AG04450 (cell line): ENCODE results near the gene ERCC6. TPM values are rescaled to one million over a fixed set of nuclear protein-coding genes. Genes with fewer than 3 reads are reported as not detected.

Experiments used
- CTCF ChIA-PET: fragments of 300-600, 350-600 bp; formaldehyde crosslinking; extraction: SDS; loops from one replicate; lab custom pipeline; 2022; ENCODE audit warnings: antibody characterized with exemption, inconsistent platforms; lab: Charles Lee
- POLR2A ChIA-PET: fragments of 350-600 bp; formaldehyde crosslinking; extraction: SDS; loops from one replicate; lab custom pipeline; 2021; ENCODE audit warnings: antibody characterized with exemption, inconsistent platforms; lab: Yijun Ruan, JAX
- DNase-seq: peaks from one replicate; pipeline ENCODE4 v3.0.0-alpha.2; 2011; ENCODE audit warnings: low read depth, low spot score
- H3K27ac ChIP-seq: one replicate; pipeline ENCODE4 v1.5.1; 2012; ENCODE audit warnings: low read depth, low read length, control low read depth
- H3K27me3 ChIP-seq: one replicate; pipeline ENCODE4 v1.6.0; 2012; ENCODE audit warnings: low read length; ENCODE audit not compliant: control insufficient read depth, insufficient read depth
- H3K4me3 ChIP-seq: 2 replicates; pipeline ENCODE4 v1.5.1; 2011; ENCODE audit warnings: mild to moderate bottlenecking, low read depth, low read length, control low read depth
- H3K9me3 ChIP-seq: 2 replicates; pipeline ENCODE4 v1.5.1; 2012; ENCODE audit warnings: low read length; ENCODE audit not compliant: control insufficient read depth, insufficient read depth
- CTCF ChIP-seq: IDR thresholded peaks from 2 replicates; pipeline ENCODE4 v1.5.1; 2011; ENCODE audit warnings: low read depth, low read length, control low read depth, inconsistent platforms
- polyA minus RNA-seq: library from RNA; depleted of rRNA, polyadenylated mRNA; stranded (reverse); fragments of >200 nt; gene quantifications from 2 replicates; pipeline ENCODE4 v1.2.3, GENCODE V29; 2011; rRNA and poly(A)+ RNA removed
- polyA plus RNA-seq: library from polyadenylated mRNA; depleted of rRNA; stranded (reverse); fragments of >200 nt; gene quantifications from 2 replicates; pipeline ENCODE4 v1.2.3, GENCODE V29; 2011; rRNA removed

ERCC6 gene
- polyA plus RNA-seq (9.5 and 9.8 TPM in 2 replicates), polyA minus RNA-seq (28.2 and 44.2 TPM in 2 replicates)

GRCh38 chr10:49538381-49539319 lies at the start of gene ERCC6:
TSS of gene ERCC6 (minus strand) at chr10:49539121.
- H3K4me3 ChIP-seq: peak within 1 kb of the TSS; percentile 79
- peak within 1 kb of the TSS; percentile 78 for H3K27ac ChIP-seq
- H3K27me3 ChIP-seq: no peaks in the 10 kb centered on the region
- no peak for TF ChIP-seq CTCF
- CTCF ChIA-PET: interaction anchor here (0.5 to 2.5 kb wide), 14 partner anchors 10 to 883 kb away, joined by 3 to 16 read pairs (median 4); no protein-coding TSS in a partner anchor
- peak; percentile 95 for DNase-seq
- no peaks in the 10 kb centered on the region; the same call in 1 of the 2 replicates for H3K9me3 ChIP-seq
- POLR2A ChIA-PET: interaction anchor here (0.6 to 2.0 kb wide), 8 partner anchors 10 to 614 kb away, joined by 3 to 10 read pairs (median 4); partner anchors contain the start of genes PARG and TIMM23B

GRCh38 chr10:49587981-49588380 lies 49.1 kb upstream of the ERCC6 start:
- CTCF ChIA-PET: no interaction called here
- no peak for DNase-seq
- TF ChIP-seq CTCF: no peak
- Histone ChIP-seq H3K9me3 (no peaks in the 10 kb centered on the region), H3K4me3 (no peak overlapping the region), H3K27ac (no peak overlapping the region), H3K27me3 (no peaks in the 10 kb centered on the region)
- POLR2A ChIA-PET: no interaction called here

- DNase-seq: no peak
- Histone ChIP-seq H3K4me3 (no peak overlapping the region), H3K27me3 (no peaks in the 10 kb centered on the region), H3K9me3 (no peaks in the 10 kb centered on the region), H3K27ac (no peak overlapping the region)
- no peak for TF ChIP-seq CTCF
- POLR2A ChIA-PET: no interaction called here
- CTCF ChIA-PET: interaction anchor here (1.5 kb wide), 1 partner anchor 8 kb away, joined by 16 read pairs; no protein-coding TSS in a partner anchor
These were observed 46.5 kb upstream of the ERCC6 start for GRCh38 chr10:49585387-49585786.

GRCh38 chr10:49579621-49580020 lies 40.7 kb upstream of the ERCC6 start:
- CTCF ChIA-PET: interaction anchor here (1.0 to 1.1 kb wide), 2 partner anchors 14 to 15 kb away, joined by 4 to 5 read pairs; no protein-coding TSS in a partner anchor
- TF ChIP-seq CTCF: no peak
- POLR2A ChIA-PET: no interaction called here
- Histone ChIP-seq H3K27ac (no peak overlapping the region), H3K4me3 (no peak overlapping the region), H3K27me3 (no peaks in the 10 kb centered on the region), H3K9me3 (no peaks in the 10 kb centered on the region)
- no peak for DNase-seq
